ENCODE measurements around the gene UBE2G1. TPM values are rescaled to one million over a fixed set of nuclear protein-coding genes. Genes with fewer than 3 reads are reported as not detected.
"Not testable (repeated sequence)": the region's sequence is repeated elsewhere in the genome, so short reads cannot be mapped to it uniquely, and the experiment has no call there.

Gene UBE2G1
- total and polyA plus RNA-seq, 9 of the 15 experiments (the other 6 are each of a cell fraction or from before 2014, with no cell fraction given) = 10.1 to 65.9 (median 29.7) TPM

DNA sequence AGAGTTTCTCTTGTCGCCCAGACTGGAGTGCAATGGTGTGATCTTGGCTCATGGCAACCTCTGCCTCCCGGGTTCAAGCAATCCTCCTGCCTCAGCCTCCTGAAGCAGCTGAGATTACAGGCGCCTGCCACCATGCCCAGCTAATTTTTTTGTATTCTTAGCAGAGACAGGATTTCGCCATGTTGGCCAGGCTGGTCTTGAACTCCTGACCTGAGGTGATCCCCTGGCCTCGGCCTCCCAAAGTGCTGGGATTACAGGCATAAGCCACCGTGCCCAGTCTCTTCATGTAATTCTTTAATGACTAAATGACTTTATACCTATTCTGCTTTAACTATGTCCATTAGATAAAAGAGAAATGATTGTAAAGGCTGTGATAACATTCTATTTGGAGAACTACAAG, 111.2 kb downstream of the UBE2G1 start:
- Histone ChIP-seq H3K79me2 (ENCODE audit: control insufficient read depth, insufficient read depth, low read length) (peaks cover 81% of the 10 kb centered on the region), H3K36me3 (ENCODE audit: control insufficient read depth, insufficient read depth, low read length) (peaks cover 16% of the 10 kb centered on the region)
- H3K4me2 ChIP-seq (ENCODE audit: insufficient read depth, low read length); CTCF ChIA-PET (ENCODE audit: low intra/inter-chr PET ratio); DNase-seq (ENCODE audit: extremely low read depth in 1 of 4, low spot score in 3 of 4); H4K20me1 ChIP-seq (replicated peaks; ENCODE audit: control insufficient read depth, insufficient read depth, low read length); H3K9ac ChIP-seq (ENCODE audit: insufficient read depth in 1 of 2, low read depth in 2 of 2, low read length in 2 of 2); ATAC-seq; H2AFZ ChIP-seq (ENCODE audit: low read depth, low read length); H3K9me1 ChIP-seq (ENCODE audit: control insufficient read depth, insufficient read depth, low read length); in situ Hi-C loops (cut with MboI); H3K27me3 ChIP-seq (ENCODE audit: control insufficient read depth in 2 of 2, insufficient read depth in 2 of 2, low read length in 2 of 2); BruUV-seq (replicated peaks); FAIRE-seq; H3K4me1 ChIP-seq (replicated peaks in 1 of 2; ENCODE audit: control insufficient read depth in 2 of 2, insufficient read depth in 2 of 2, low read length in 2 of 2); H3K4me3 ChIP-seq; intact Hi-C loops (cut with micrococcal nuclease); H3K27ac ChIP-seq (ENCODE audit: extremely low read depth, low read depth, low read length); H3K9me3 ChIP-seq (replicated peaks; ENCODE audit: control insufficient read depth, insufficient read depth, low read depth, low read length): not testable (repeated sequence)
- POLR2A ChIA-PET = interaction anchor here (1.6 kb wide), 1 partner anchor 12 kb away, joined by 5 read pairs; no protein-coding TSS in a partner anchor
- 89% methylated on average over 3 of the region's 6 CpGs for WGBS (ENCODE audit: insufficient coverage, low coverage, missing lambda C conversion rate)

DNA sequence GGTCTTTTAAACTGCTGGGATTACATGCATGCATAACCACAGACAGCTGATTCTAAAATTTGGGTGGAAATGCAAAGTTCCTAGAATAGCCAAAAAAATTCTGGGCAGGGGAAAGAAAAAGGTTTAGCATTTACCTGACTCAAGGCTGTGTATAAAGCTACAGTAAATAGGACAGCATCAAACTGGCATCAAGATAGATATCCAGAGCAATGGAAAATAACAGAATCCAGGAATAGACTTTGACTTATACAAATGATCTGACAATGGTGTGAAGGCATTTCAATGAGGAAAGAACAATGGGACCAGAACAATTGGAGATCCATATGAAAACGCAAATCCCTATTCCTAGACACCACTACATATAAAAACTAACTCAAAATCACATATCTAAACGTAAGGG, 115.6 kb downstream of the UBE2G1 start:
- ChIA-PET POLR2A (interaction anchor here (0.7 to 4.6 kb wide), 3 partner anchors 8 to 35 kb away, joined by 3 to 31 read pairs (median 6); partner anchors contain the start of gene ANKFY1), CTCF (ENCODE audit: low intra/inter-chr PET ratio) (no interaction called here)
- ATAC-seq = no peak
- peak; percentile 29 for FAIRE-seq
- Histone ChIP-seq H3K27ac (ENCODE audit: extremely low read depth, low read depth, low read length) (no peak overlapping the region; the same call in 2 of the 3 replicates), H3K4me1 (replicated peaks in 1 of 2; ENCODE audit: control insufficient read depth in 2 of 2, insufficient read depth in 2 of 2, low read length in 2 of 2) (peaks cover 8 to 37% of the 10 kb centered on the region in 2 experiments; a peak in 4 of 5 replicates), H3K36me3 (ENCODE audit: control insufficient read depth, insufficient read depth, low read length) (peaks cover 17% of the 10 kb centered on the region; the same call in 1 of the 3 replicates), H3K4me3 (no peak overlapping the region), H3K27me3 (ENCODE audit: control insufficient read depth in 2 of 2, insufficient read depth in 2 of 2, low read length in 2 of 2) (no peaks in the 10 kb centered on the region), H3K9me3 (replicated peaks; ENCODE audit: control insufficient read depth, insufficient read depth, low read depth, low read length) (no peaks in the 10 kb centered on the region), H4K20me1 (replicated peaks; ENCODE audit: control insufficient read depth, insufficient read depth, low read length) (peaks cover 6% of the 10 kb centered on the region; the same call in 1 of the 2 replicates), H3K9ac (ENCODE audit: insufficient read depth in 1 of 2, low read depth in 2 of 2, low read length in 2 of 2) (no peak overlapping the region), H3K9me1 (ENCODE audit: control insufficient read depth, insufficient read depth, low read length) (no peaks in the 10 kb centered on the region), H2AFZ (ENCODE audit: low read depth, low read length) (no peak overlapping the region), H3K4me2 (ENCODE audit: insufficient read depth, low read length) (no peak overlapping the region), H3K79me2 (ENCODE audit: control insufficient read depth, insufficient read depth, low read length) (peaks cover 82% of the 10 kb centered on the region)
- intact Hi-C loops (cut with micrococcal nuclease) (no loop called here), in situ Hi-C loops (cut with MboI) (no loop called here)
- WGBS (ENCODE audit: insufficient coverage, low coverage, missing lambda C conversion rate) = 45% methylated on average over 2 of the region's 2 CpGs
- BruUV-seq (replicated peaks) = no TSS peak
- no peak for DNase-seq (ENCODE audit: extremely low read depth in 1 of 4, low spot score in 3 of 4)
- TF ChIP-seq SMARCA5 (IDR thresholded peaks at IDR 0.05) (no peak), YY1 (IDR thresholded peaks at IDR 0.05; ENCODE audit: borderline replicate concordance in 1 of 3, control insufficient read depth in 1 of 3, extremely low read depth in 1 of 3, insufficient read depth in 3 of 3, insufficient read length in 1 of 3, insufficient replicate concordance in 2 of 3, low read depth in 1 of 3, low read length in 2 of 3) (no peak), ZNF134 (CRISPR knock-in tag; conservative IDR thresholded peaks at IDR 0.05) (no peak), IRF2 (CRISPR knock-in tag; IDR thresholded peaks at IDR 0.05) (no peak), HNRNPL (IDR thresholded peaks at IDR 0.05; ENCODE audit: low read depth, low read length) (no peak), RBM14 (IDR thresholded peaks at IDR 0.05; ENCODE audit: borderline replicate concordance, insufficient read depth, low read depth, low read length) (no peak), ZNF140 (CRISPR knock-in tag; IDR thresholded peaks at IDR 0.05) (no peak), CTBP1 (IDR thresholded peaks at IDR 0.05; ENCODE audit: borderline replicate concordance) (no peak), NR2C1 (IDR thresholded peaks at IDR 0.05) (no peak), NR2C1 (tag; IDR thresholded peaks at IDR 0.05) (no peak)
- TF ChIP-seq, protein P1, sequence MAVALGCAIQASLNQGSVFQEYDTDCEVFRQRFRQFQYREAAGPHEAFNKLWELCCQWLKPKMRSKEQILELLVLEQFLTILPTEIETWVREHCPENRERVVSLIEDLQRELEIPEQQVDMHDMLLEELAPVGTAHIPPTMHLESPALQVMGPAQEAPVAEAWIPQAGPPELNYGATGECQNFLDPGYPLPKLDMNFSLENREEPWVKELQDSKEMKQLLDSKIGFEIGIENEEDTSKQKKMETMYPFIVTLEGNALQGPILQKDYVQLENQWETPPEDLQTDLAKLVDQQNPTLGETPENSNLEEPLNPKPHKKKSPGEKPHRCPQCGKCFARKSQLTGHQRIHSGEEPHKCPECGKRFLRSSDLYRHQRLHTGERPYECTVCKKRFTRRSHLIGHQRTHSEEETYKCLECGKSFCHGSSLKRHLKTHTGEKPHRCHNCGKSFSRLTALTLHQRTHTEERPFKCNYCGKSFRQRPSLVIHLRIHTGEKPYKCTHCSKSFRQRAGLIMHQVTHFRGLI (CRISPR knock-in tag; IDR thresholded peaks at IDR 0.05) = no peak
- TF ChIP-seq, protein P2, sequence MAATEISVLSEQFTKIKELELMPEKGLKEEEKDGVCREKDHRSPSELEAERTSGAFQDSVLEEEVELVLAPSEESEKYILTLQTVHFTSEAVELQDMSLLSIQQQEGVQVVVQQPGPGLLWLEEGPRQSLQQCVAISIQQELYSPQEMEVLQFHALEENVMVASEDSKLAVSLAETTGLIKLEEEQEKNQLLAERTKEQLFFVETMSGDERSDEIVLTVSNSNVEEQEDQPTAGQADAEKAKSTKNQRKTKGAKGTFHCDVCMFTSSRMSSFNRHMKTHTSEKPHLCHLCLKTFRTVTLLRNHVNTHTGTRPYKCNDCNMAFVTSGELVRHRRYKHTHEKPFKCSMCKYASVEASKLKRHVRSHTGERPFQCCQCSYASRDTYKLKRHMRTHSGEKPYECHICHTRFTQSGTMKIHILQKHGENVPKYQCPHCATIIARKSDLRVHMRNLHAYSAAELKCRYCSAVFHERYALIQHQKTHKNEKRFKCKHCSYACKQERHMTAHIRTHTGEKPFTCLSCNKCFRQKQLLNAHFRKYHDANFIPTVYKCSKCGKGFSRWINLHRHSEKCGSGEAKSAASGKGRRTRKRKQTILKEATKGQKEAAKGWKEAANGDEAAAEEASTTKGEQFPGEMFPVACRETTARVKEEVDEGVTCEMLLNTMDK (IDR thresholded peaks at IDR 0.05; ENCODE audit: borderline replicate concordance, insufficient read depth, low read depth, low read length, poor library complexity, severe bottlenecking) = no peak

Data from K562 (cell line).